ENCODE results near the gene C21orf58. TPM values are rescaled to one million over a fixed set of nuclear protein-coding genes. Genes with fewer than 3 reads are reported as not detected.
A peak's percentile ranks its signal among the peaks of the same experiment; 100 is the strongest.

C21orf58 gene
- total RNA-seq, 3 donors from 2014 or later = 0.96 to 2.9 (median 2.6) TPM

GRCh38 chr21:46328151-46328550 is 4.5 kb upstream of the C21orf58 start:
- Histone ChIP-seq H3K27ac (no peak overlapping the region), H3K27me3 (no peaks in the 10 kb centered on the region), H3K9me3 (no peaks in the 10 kb centered on the region), H3K36me3 (no peaks in the 10 kb centered on the region), H3K4me1 (no peaks in the 10 kb centered on the region), H3K4me3 (no peak overlapping the region)
- no peak for DNase-seq (ENCODE audit: low spot score in 2 of 2)
- intact Hi-C loops (cut with DNase I; ENCODE audit: low total_unique reads) = no loop called here
- TF ChIP-seq POLR2A (IDR thresholded peaks at IDR 0.05) (no peak), CTCF (IDR thresholded peaks at IDR 0.05) (no peak), POLR2AphosphoS5 (IDR thresholded peaks at IDR 0.05) (no peak)

GRCh38 chr21:46327711-46328110 is 4.0 kb upstream of the C21orf58 start:
- no peak overlapping the region for H3K27ac ChIP-seq
- no peaks in the 10 kb centered on the region for H3K27me3 ChIP-seq
- no peaks in the 10 kb centered on the region for H3K9me3 ChIP-seq
- no peak for TF ChIP-seq CTCF (IDR thresholded peaks at IDR 0.05)
- no peak for TF ChIP-seq POLR2AphosphoS5 (IDR thresholded peaks at IDR 0.05)
- no peak for TF ChIP-seq POLR2A (IDR thresholded peaks at IDR 0.05)
- H3K36me3 ChIP-seq = no peaks in the 10 kb centered on the region
- peaks cover 3% of the 10 kb centered on the region in 2 donors for H3K4me1 ChIP-seq
- intact Hi-C loops (cut with DNase I; ENCODE audit: low total_unique reads) = no loop called here
- DNase-seq (ENCODE audit: low spot score in 2 of 2) = no peak
- H3K4me3 ChIP-seq = no peak overlapping the region

- TF ChIP-seq CTCF (IDR thresholded peaks at IDR 0.05) = no peak
- no peak for TF ChIP-seq POLR2AphosphoS5 (IDR thresholded peaks at IDR 0.05)
- no peak for TF ChIP-seq POLR2A (IDR thresholded peaks at IDR 0.05)
- no peak overlapping the region for H3K27ac ChIP-seq
- DNase-seq (ENCODE audit: low spot score in 2 of 2) = no peak
- no peaks in the 10 kb centered on the region for H3K36me3 ChIP-seq
- no peak overlapping the region for H3K4me3 ChIP-seq
- no peaks in the 10 kb centered on the region for H3K9me3 ChIP-seq
- H3K27me3 ChIP-seq = no peaks in the 10 kb centered on the region
- intact Hi-C loops (cut with DNase I; ENCODE audit: low total_unique reads) = no loop called here
- peaks cover 3 to 11% of the 10 kb centered on the region in 2 donors for H3K4me1 ChIP-seq
These were observed 2.5 kb upstream of the C21orf58 start for GRCh38 chr21:46326110-46326703.

GRCh38 chr21:46325073-46325912 is 1.6 kb upstream of the C21orf58 start:
- peak in 1 of 2 donors; percentile 26 for DNase-seq (ENCODE audit: low spot score in 2 of 2)
- no peaks in the 10 kb centered on the region for H3K36me3 ChIP-seq
- peaks cover 3 to 11% of the 10 kb centered on the region in 2 donors for H3K4me1 ChIP-seq
- intact Hi-C loops (cut with DNase I; ENCODE audit: low total_unique reads) = no loop called here
- H3K9me3 ChIP-seq = no peaks in the 10 kb centered on the region
- peak overlapping the region; percentile 54 to 96 for H3K27ac ChIP-seq
- peak overlapping the region; percentile 76 to 98 (median 80) for H3K4me3 ChIP-seq
- no peaks in the 10 kb centered on the region for H3K27me3 ChIP-seq
- TF ChIP-seq POLR2AphosphoS5 (IDR thresholded peaks at IDR 0.05) (no peak), CTCF (IDR thresholded peaks at IDR 0.05) (peak in 2 of 3 donors; percentile 5 to 16), POLR2A (IDR thresholded peaks at IDR 0.05) (no peak)

All from breast epithelium (tissue), 4 donors.